CD4-positive, alpha-beta T cell (primary cell): Measurements from ENCODE around the gene TMOD3. TPM values are rescaled to one million over a fixed set of nuclear protein-coding genes. Genes with fewer than 3 reads are reported as not detected.
A peak's percentile ranks its signal among the peaks of the same experiment; 100 is the strongest.

Experiments used
- ATAC-seq: fragments of 200-7000 bp; cut with Tn5 transposase; one replicate; pipeline ENCODE4 v1.10.0; 2022; ENCODE audit warnings: mild to moderate bottlenecking; ENCODE audit not compliant: poor library complexity
- CTCF ChIA-PET: fragments of 350-600 bp; sonication (Branson Sonifier 250); formaldehyde crosslinking; loops from one replicate; lab custom pipeline; 2021; ENCODE audit warnings: antibody characterized with exemption, inconsistent platforms; lab: Charles Lee
- POLR2A ChIA-PET: fragments of 350-600 bp; sonication (Branson Sonifier 250); formaldehyde crosslinking; loops from one replicate; lab custom pipeline; 2021; ENCODE audit warnings: antibody characterized with exemption, inconsistent platforms; lab: Charles Lee
- DNase-seq, 14 experiments: peaks; one replicate each; pipeline ENCODE4 v3.0.0-alpha.2; 2013 to 2020; ENCODE audit warnings: mixed read lengths in 2 of 14
- H3K27ac ChIP-seq, 2 donors: one replicate each; pipeline versions ENCODE4 v1.5.1 to v1.7.0; 2013; ENCODE audit warnings: low read length in 2 of 2, low read depth in 1 of 2, mild to moderate bottlenecking in 1 of 2
- H3K27me3 ChIP-seq, 2 experiments: 1 replicate in 1 of 2; 2 replicates in 1 of 2; pipeline versions ENCODE4 v1.6.1 to v1.7.0; 2013; ENCODE audit warnings: low read length in 2 of 2, control low read depth in 1 of 2, mild to moderate bottlenecking in 1 of 2, moderate library complexity in 1 of 2; ENCODE audit not compliant: insufficient read depth in 2 of 2, control insufficient read depth in 1 of 2
- H3K36me3 ChIP-seq: one replicate; pipeline ENCODE4 v1.6.1; 2013; ENCODE audit warnings: low read length, control low read depth; ENCODE audit not compliant: insufficient read depth
- H3K4me1 ChIP-seq: one replicate; pipeline ENCODE4 v1.6.1; 2013; ENCODE audit warnings: low read length, control low read depth; ENCODE audit not compliant: insufficient read depth
- H3K4me3 ChIP-seq: one replicate; pipeline ENCODE4 v1.5.1; 2013; ENCODE audit warnings: mild to moderate bottlenecking, low read length, moderate library complexity
- H3K9me3 ChIP-seq, 2 experiments: 1 replicate in 1 of 2; 2 replicates in 1 of 2; pipeline versions ENCODE4 v1.6.1 to v1.7.0; 2013; ENCODE audit warnings: low read length in 2 of 2, mild to moderate bottlenecking in 2 of 2, control low read depth in 1 of 2, moderate library complexity in 1 of 2; ENCODE audit not compliant: control insufficient read depth in 1 of 2, insufficient read depth in 1 of 2
- H3K27ac Mint-ChIP-seq: one replicate; pipeline ENCODE4 v1.8.0; 2020; ENCODE audit warnings: mixed read lengths
- H3K27me3 Mint-ChIP-seq: one replicate; pipeline ENCODE4 v1.8.0; 2021; ENCODE audit warnings: mixed read lengths
- H3K36me3 Mint-ChIP-seq: one replicate; pipeline ENCODE4 v1.8.0; 2021; ENCODE audit warnings: low read depth, mixed read lengths
- H3K4me1 Mint-ChIP-seq: one replicate; pipeline ENCODE4 v1.8.0; 2021; ENCODE audit warnings: low read depth, mixed read lengths
- H3K4me3 Mint-ChIP-seq: one replicate; pipeline ENCODE4 v1.8.0; 2020; ENCODE audit warnings: mild to moderate bottlenecking, mixed read lengths
- H3K9me3 Mint-ChIP-seq: one replicate; pipeline ENCODE4 v1.8.0; 2020; ENCODE audit warnings: mixed read lengths
- intact Hi-C, 2 experiments: fragments of 100-400 bp; cut with DNase I in 1 of 2; cut with micrococcal nuclease in 1 of 2; formaldehyde crosslinking; loops; one replicate each; pipeline versions ENCODE4 v1.15.1 to v1.9.0; 2023 to 2025; cut with DNase I, micrococcal nuclease
- total RNA-seq, 174 experiments: library from RNA in 2 of 174; stranded (reverse) in 2 of 174; gene quantifications; one replicate each; pipeline ENCODE4 v1.2.3 and lab custom pipeline; 2021 to 2026
- TF ChIP-seq, protein P1 (sequence below): fragments of 200-600 bp; IDR thresholded peaks from one replicate; pipeline ENCODE4 v1.8.0; 2022; ENCODE audit warnings: antibody characterized with exemption, mild to moderate bottlenecking

Gene TMOD3
- total RNA-seq, 2 experiments from 2014 or later = 37.6 to 39.0 TPM

DNA sequence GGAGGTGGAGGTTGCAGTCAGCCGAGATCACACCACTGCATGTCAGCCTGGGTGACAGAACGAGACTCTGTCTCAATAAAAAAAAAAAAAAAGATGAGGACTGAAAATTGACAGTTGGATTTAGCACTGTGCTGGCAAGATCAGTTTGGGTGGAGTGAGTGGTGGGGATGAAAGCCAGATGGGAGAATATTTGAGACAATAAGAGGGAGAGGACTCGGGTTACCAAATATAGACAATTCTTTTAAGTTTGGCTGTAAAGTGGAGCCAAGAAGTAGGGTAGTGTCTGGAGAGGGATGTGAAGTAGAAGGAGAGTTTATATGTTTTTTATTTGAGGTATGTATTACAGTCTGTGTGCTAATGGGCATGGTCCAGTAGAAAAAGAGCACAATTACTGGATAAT, 20.4 kb downstream of the TMOD3 start:
- DNase-seq = no peak
- no peak overlapping the region for H3K4me3 Mint-ChIP-seq
- no peaks in the 10 kb centered on the region for H3K27me3 Mint-ChIP-seq
- TF ChIP-seq, protein P1, sequence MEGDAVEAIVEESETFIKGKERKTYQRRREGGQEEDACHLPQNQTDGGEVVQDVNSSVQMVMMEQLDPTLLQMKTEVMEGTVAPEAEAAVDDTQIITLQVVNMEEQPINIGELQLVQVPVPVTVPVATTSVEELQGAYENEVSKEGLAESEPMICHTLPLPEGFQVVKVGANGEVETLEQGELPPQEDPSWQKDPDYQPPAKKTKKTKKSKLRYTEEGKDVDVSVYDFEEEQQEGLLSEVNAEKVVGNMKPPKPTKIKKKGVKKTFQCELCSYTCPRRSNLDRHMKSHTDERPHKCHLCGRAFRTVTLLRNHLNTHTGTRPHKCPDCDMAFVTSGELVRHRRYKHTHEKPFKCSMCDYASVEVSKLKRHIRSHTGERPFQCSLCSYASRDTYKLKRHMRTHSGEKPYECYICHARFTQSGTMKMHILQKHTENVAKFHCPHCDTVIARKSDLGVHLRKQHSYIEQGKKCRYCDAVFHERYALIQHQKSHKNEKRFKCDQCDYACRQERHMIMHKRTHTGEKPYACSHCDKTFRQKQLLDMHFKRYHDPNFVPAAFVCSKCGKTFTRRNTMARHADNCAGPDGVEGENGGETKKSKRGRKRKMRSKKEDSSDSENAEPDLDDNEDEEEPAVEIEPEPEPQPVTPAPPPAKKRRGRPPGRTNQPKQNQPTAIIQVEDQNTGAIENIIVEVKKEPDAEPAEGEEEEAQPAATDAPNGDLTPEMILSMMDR = no peak
- no peak overlapping the region for H3K27ac ChIP-seq
- H3K4me3 ChIP-seq = no peak overlapping the region
- H3K4me1 ChIP-seq = peaks cover 28% of the 10 kb centered on the region
- H3K4me1 Mint-ChIP-seq = peaks cover 92% of the 10 kb centered on the region
- H3K36me3 ChIP-seq = no peaks in the 10 kb centered on the region
- ChIA-PET CTCF (no interaction called here), POLR2A (no interaction called here)
- intact Hi-C loops = no loop called here
- H3K36me3 Mint-ChIP-seq = no peaks in the 10 kb centered on the region
- ATAC-seq = no peak
- H3K27ac Mint-ChIP-seq = peak overlapping the region; percentile 3
- no peaks in the 10 kb centered on the region for H3K27me3 ChIP-seq
- H3K9me3 Mint-ChIP-seq = no peaks in the 10 kb centered on the region
- H3K9me3 ChIP-seq = no peaks in the 10 kb centered on the region

DNA sequence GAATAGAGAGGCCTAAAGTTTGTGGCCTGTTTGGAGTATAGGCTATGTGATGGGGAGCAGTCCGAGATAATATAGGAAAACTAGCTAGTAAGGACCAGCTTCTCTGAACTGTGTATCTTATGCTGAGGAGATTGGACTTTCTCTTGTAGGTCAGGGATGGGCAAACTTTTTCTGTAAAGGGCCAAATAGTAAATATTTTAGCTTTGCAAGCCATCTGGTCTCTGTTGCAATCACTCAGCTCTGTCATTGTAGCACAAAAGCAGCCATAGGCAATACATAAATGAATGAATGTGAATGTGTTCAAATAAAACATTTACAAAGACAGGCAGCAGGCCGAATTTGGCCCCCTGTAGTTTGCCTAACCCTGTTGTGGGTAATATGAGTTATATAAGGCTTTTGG, 24.5 kb downstream of the TMOD3 start:
- CTCF ChIA-PET = no interaction called here
- no peaks in the 10 kb centered on the region for H3K36me3 ChIP-seq
- H3K4me3 Mint-ChIP-seq = no peak overlapping the region

DNA sequence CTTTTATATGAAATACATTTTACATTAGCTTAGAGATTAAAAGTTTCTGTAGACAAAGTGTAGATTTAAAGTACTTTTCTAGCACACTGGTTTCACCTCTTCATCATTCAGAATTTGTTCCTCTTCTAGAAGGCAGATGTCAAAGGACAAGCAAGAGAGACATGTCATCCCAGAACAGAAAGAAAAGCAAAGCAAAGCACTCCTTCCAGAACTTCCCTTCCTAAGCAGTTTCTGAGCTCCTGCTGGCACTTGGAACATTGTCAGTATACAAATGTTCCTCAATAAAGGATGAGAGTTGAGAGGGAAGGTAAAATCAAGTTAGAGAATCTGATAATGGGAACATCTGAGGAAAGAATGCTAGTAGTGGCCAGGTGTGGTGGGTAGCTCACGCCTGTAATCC, 26.2 kb downstream of the TMOD3 start:
- Histone ChIP-seq H3K27me3 (no peaks in the 10 kb centered on the region), H3K27ac (no peak overlapping the region), H3K9me3 (no peaks in the 10 kb centered on the region), H3K4me3 (no peak overlapping the region), H3K36me3 (no peaks in the 10 kb centered on the region), H3K4me1 (peaks cover 11% of the 10 kb centered on the region)
- Mint-ChIP-seq H3K36me3 (no peaks in the 10 kb centered on the region), H3K27me3 (no peaks in the 10 kb centered on the region), H3K9me3 (no peaks in the 10 kb centered on the region), H3K27ac (peak overlapping the region; percentile 27), H3K4me1 (peaks cover 86% of the 10 kb centered on the region), H3K4me3 (no peak overlapping the region)
- POLR2A ChIA-PET = interaction anchor here (2.0 kb wide), 1 partner anchor 17 kb away, joined by 4 read pairs; no protein-coding TSS in a partner anchor
- ATAC-seq (no peak), DNase-seq (no peak)
- intact Hi-C loops = no loop called here
- CTCF ChIA-PET = interaction anchor here (1.1 to 1.3 kb wide), 2 partner anchors 12 to 21 kb away, joined by 3 to 4 read pairs; no protein-coding TSS in a partner anchor
- TF ChIP-seq, protein P1 = no peak

More for the DNA sequence above, 24.5 kb downstream of the TMOD3 start:
- H3K4me1 ChIP-seq = peaks cover 13% of the 10 kb centered on the region
- H3K27me3 ChIP-seq = no peaks in the 10 kb centered on the region
- peak overlapping the region; percentile 27 for H3K27ac Mint-ChIP-seq
- no peak overlapping the region for H3K4me3 ChIP-seq
- no peaks in the 10 kb centered on the region for H3K9me3 ChIP-seq
- ATAC-seq (no peak), DNase-seq (no peak)
- H3K27ac ChIP-seq = no peak overlapping the region
- peaks cover 85% of the 10 kb centered on the region for H3K4me1 Mint-ChIP-seq
- no peaks in the 10 kb centered on the region for H3K27me3 Mint-ChIP-seq
- TF ChIP-seq, protein P1 = no peak
- POLR2A ChIA-PET = interaction anchor here (0.9 to 2.0 kb wide), 2 partner anchors 8 to 15 kb away, joined by 4 read pairs; no protein-coding TSS in a partner anchor
- no peaks in the 10 kb centered on the region for H3K9me3 Mint-ChIP-seq
- H3K36me3 Mint-ChIP-seq = no peaks in the 10 kb centered on the region
- intact Hi-C loops = no loop called here
